Measurements from ENCODE around the gene OCA2. TPM values are rescaled to one million over a fixed set of nuclear protein-coding genes. Genes with fewer than 3 reads are reported as not detected.
"Not testable (repeated sequence)": the region's sequence is repeated elsewhere in the genome, so short reads cannot be mapped to it uniquely, and the experiment has no call there.

The OCA2 gene
- 1 to 10 TPM in 5 of 6 donors, under 1 TPM in 1; 0.83 to 6.0 (median 2.0) TPM for total RNA-seq

- no peaks in the 10 kb centered on the region for H3K9me3 ChIP-seq
- H3K27ac ChIP-seq: peak within 1 kb of the TSS; percentile 68 to 77 (median 74)
- TF ChIP-seq POLR2AphosphoS5 (IDR thresholded peaks at IDR 0.05): no peak
- TF ChIP-seq CTCF (IDR thresholded peaks at IDR 0.05): peak in 1 of 6 experiments; percentile 26
- WGBS, 2 donors: 9 to 10% methylated on average over 3 to 25 of the region's 52 CpGs
- H3K4me3 ChIP-seq: peak within 1 kb of the TSS in 3 of 4 donors; percentile 27 to 36 (median 35)
- peaks cover 0 to 22% (median 17%) of the 10 kb centered on the region in 4 donors for H3K27me3 ChIP-seq
- H3K36me3 ChIP-seq: no peaks in the 10 kb centered on the region
- H3K4me1 ChIP-seq: peaks cover 43 to 54% (median 45%) of the 10 kb centered on the region in 4 donors
- DNase-seq: peak; percentile 79 to 94
- ATAC-seq (ENCODE audit: low FRiP score in 2 of 2): peak; percentile 20 to 63
These were observed at the start of gene OCA2 for GRCh38 chr15:28098766-28099554. Gene OCA2 (minus strand): TSS chr15:28099315. CDS start chr15:28081874, 17,441 bp downstream.

- Histone ChIP-seq H3K9me3 (no peaks in the 10 kb centered on the region), H3K27me3 (no peaks in the 10 kb centered on the region), H3K4me3 (no peak overlapping the region), H3K27ac (no peak overlapping the region), H3K36me3 (peaks cover 11 to 55% (median 33%) of the 10 kb centered on the region in 4 donors), H3K4me1 (no peaks in the 10 kb centered on the region)
- 88 to 95% methylated on average over 3 of the region's 3 CpGs for WGBS, 2 donors
- DNase-seq (no peak), ATAC-seq (ENCODE audit: low FRiP score in 2 of 2) (no peak)
- no peak for TF ChIP-seq POLR2A (IDR thresholded peaks at IDR 0.05)
- no peak for TF ChIP-seq EP300 (IDR thresholded peaks at IDR 0.05)
- no peak for TF ChIP-seq POLR2AphosphoS5 (IDR thresholded peaks at IDR 0.05)
- no peak for TF ChIP-seq CTCF (IDR thresholded peaks at IDR 0.05)
These were observed 48.7 kb upstream of the OCA2 start for GRCh38 chr15:28147801-28148200.

GRCh38 chr15:28145419-28145818 lies 46.3 kb upstream of the OCA2 start:
- not testable (repeated sequence) for H3K4me1 ChIP-seq; H3K9me3 ChIP-seq; DNase-seq; H3K4me3 ChIP-seq; H3K27ac ChIP-seq; ATAC-seq (ENCODE audit: low FRiP score in 2 of 2); H3K27me3 ChIP-seq
- H3K36me3 ChIP-seq: peaks cover 18 to 60% (median 42%) of the 10 kb centered on the region in 4 donors
- 80 to 83% methylated on average over 3 to 4 of the region's 4 CpGs for WGBS, 2 donors

- no peak for TF ChIP-seq POLR2A (IDR thresholded peaks at IDR 0.05)
- TF ChIP-seq CTCF (IDR thresholded peaks at IDR 0.05): no peak
- TF ChIP-seq POLR2AphosphoS5 (IDR thresholded peaks at IDR 0.05): no peak
- TF ChIP-seq EP300 (IDR thresholded peaks at IDR 0.05): no peak
- H3K27me3 ChIP-seq: no peaks in the 10 kb centered on the region
- peaks cover 12 to 72% (median 43%) of the 10 kb centered on the region in 4 donors for H3K36me3 ChIP-seq
- DNase-seq: no peak
- WGBS, 2 donors: 96 to 98% methylated on average over 6 of the region's 6 CpGs
- peaks cover 0 to 4% (median 0%) of the 10 kb centered on the region in 4 donors for H3K4me1 ChIP-seq
- H3K27ac ChIP-seq: no peak overlapping the region
- ATAC-seq (ENCODE audit: low FRiP score in 2 of 2): no peak
- H3K9me3 ChIP-seq: no peaks in the 10 kb centered on the region
- no peak overlapping the region for H3K4me3 ChIP-seq
These were observed 40.9 kb upstream of the OCA2 start for GRCh38 chr15:28140062-28140461.

- not testable (repeated sequence) for H3K4me1 ChIP-seq; H3K27me3 ChIP-seq; DNase-seq; ATAC-seq (ENCODE audit: low FRiP score in 2 of 2); H3K27ac ChIP-seq; H3K9me3 ChIP-seq; H3K4me3 ChIP-seq
- WGBS, 2 donors: 83 to 86% methylated on average over 9 of the region's 9 CpGs
- peaks cover 7 to 60% (median 30%) of the 10 kb centered on the region in 4 donors for H3K36me3 ChIP-seq
These were observed 38.4 kb upstream of the OCA2 start for GRCh38 chr15:28137408-28138039.

- not testable (repeated sequence) for H3K27me3 ChIP-seq, H3K9me3 ChIP-seq, H3K4me1 ChIP-seq, H3K4me3 ChIP-seq, H3K27ac ChIP-seq, DNase-seq
- peak in 1 of 2 donors; percentile 31 for ATAC-seq (ENCODE audit: low FRiP score in 2 of 2)
- WGBS, 2 donors: 54 to 66% methylated on average over 5 to 6 of the region's 6 CpGs
- H3K36me3 ChIP-seq: peaks cover 5 to 60% (median 35%) of the 10 kb centered on the region in 4 donors
These were observed 37.3 kb upstream of the OCA2 start for GRCh38 chr15:28136236-28136904.
